Aorta (tissue), 5 donors: ENCODE data around the gene MOCS2. TPM values are rescaled to one million over a fixed set of nuclear protein-coding genes. Genes with fewer than 3 reads are reported as not detected.

Source experiments
- ATAC-seq: fragments of 200-7000 bp; cut with Tn5 transposase; one replicate; pipeline ENCODE4 v1.9.1; 2022; ENCODE audit warnings: moderate library complexity; ENCODE audit not compliant: low FRiP score
- DNase-seq, 2 donors: peaks; one replicate each; pipeline ENCODE4 v3.0.0-alpha.2; 2020
- H3K27ac ChIP-seq, 2 donors: one replicate each; pipeline ENCODE4 v1.5.1; 2013; ENCODE audit warnings: low read length in 2 of 2, mild to moderate bottlenecking in 2 of 2, moderate library complexity in 2 of 2, control low read depth in 1 of 2, inconsistent platforms in 1 of 2, low read depth in 1 of 2
- H3K27me3 ChIP-seq, 2 donors: one replicate each; pipeline ENCODE4 v1.6.1; 2013; ENCODE audit warnings: control low read depth in 1 of 2, low read length in 1 of 2, mild to moderate bottlenecking in 1 of 2, moderate library complexity in 1 of 2; ENCODE audit not compliant: insufficient read depth in 2 of 2, control insufficient read depth in 1 of 2
- H3K36me3 ChIP-seq, 2 donors: one replicate each; pipeline ENCODE4 v1.6.1; 2013; ENCODE audit warnings: control low read depth in 1 of 2, low read length in 1 of 2, mild to moderate bottlenecking in 1 of 2; ENCODE audit not compliant: insufficient read depth in 2 of 2, control insufficient read depth in 1 of 2
- H3K4me1 ChIP-seq, 2 donors: one replicate each; pipeline ENCODE4 v1.6.1; 2013; ENCODE audit warnings: low read length in 2 of 2, control low read depth in 1 of 2, mild to moderate bottlenecking in 1 of 2, moderate library complexity in 1 of 2; ENCODE audit not compliant: insufficient read depth in 2 of 2, control insufficient read depth in 1 of 2
- H3K4me3 ChIP-seq, 2 donors: one replicate each; pipeline ENCODE4 v1.5.1; 2013; ENCODE audit warnings: low read length in 2 of 2, control low read depth in 1 of 2, mild to moderate bottlenecking in 1 of 2
- H3K9me3 ChIP-seq: one replicate; pipeline ENCODE4 v1.6.1; 2013; ENCODE audit warnings: mild to moderate bottlenecking, low read length; ENCODE audit not compliant: control insufficient read depth
- WGBS, 2 donors: extraction: QIAGEN DNeasy Blood & Tissue Kit; methylation state at CpG; one replicate each; pipeline ENCODE4 v1.1.7; 2013; 5-methylcytosine and 5-hydroxymethylcytosine counted together
- intact Hi-C, 2 donors: fragments of 100-400 bp; cut with DNase I; formaldehyde crosslinking; loops; one replicate each; pipeline versions ENCODE4 v1.14.2 to v1.15.0; 2022
- polyA plus RNA-seq, 2 donors: library from polyadenylated mRNA; stranded (reverse); fragments of 200-250 nt; gene quantifications; one replicate each; pipeline ENCODE4 v1.2.3, GENCODE V29; 2013
- total RNA-seq, 2 donors: library from RNA; stranded (reverse); fragmentation: NEBNext Ultra II Directional; extraction: Animal tissue kit (Norgen Biotek cat#: 25700); gene quantifications; one replicate each; pipeline ENCODE4 v1.2.1, GENCODE V29; 2021
- donor health status: healthy with polysubstance abuse.
- donor health status: Bipolar disorder and iron deficiency.
- donor health status: DM: no; HTN: no; CAD: no.
- donor health status: DM: no; HTN: no; CAD: no.
- donor health status: DM: yes; HTN: yes; CAD: no.

MOCS2 gene
- total and polyA plus RNA-seq, 4 donors: 36.5 to 130 (median 53.4) TPM

GRCh38 chr5:53090229-53090628, 19.3 kb downstream of the MOCS2 start:
- intact Hi-C loops: loop anchor here (5.0 to 10.0 kb wide), 2 partner anchors 303 to 305 kb away; partner anchors contain the start of genes ITGA1 (in 2 of the 2) and PELO (in 2 of the 2)
- no peak for ATAC-seq
- Histone ChIP-seq H3K4me1 (peaks cover 0 to 3% of the 10 kb centered on the region in 2 donors), H3K27me3 (no peaks in the 10 kb centered on the region), H3K36me3 (no peaks in the 10 kb centered on the region), H3K27ac (no peak overlapping the region), H3K9me3 (no peaks in the 10 kb centered on the region), H3K4me3 (no peak overlapping the region)
- WGBS, 2 donors: 83 to 86% methylated on average over 5 of the region's 5 CpGs
- no peak for DNase-seq

DNA sequence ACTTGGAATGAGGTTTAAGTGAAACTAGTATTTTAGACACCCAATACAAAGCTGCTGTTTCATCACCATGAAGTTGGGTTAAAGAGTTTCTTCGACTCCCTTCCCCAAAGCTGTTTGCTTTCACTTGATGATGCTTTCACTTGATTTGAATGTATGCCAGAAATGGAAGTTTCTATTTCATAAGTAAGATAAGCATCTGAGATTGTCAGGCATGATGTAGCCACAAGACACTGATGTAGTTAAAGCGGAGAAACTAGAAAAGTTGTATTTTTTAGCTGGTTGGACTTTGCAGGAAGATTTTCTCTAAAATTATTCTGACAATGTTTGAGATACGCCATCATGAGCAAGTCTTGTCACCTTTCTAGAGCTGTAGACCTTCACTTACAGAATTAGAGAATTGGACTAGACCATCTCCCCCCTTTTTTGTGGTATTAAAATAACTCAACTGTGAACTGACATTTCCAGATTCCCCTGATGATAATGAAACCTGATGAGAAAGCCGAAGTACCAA, 20.0 kb downstream of the MOCS2 start:
- Histone ChIP-seq H3K36me3 (no peaks in the 10 kb centered on the region), H3K27ac (no peak overlapping the region), H3K27me3 (no peaks in the 10 kb centered on the region), H3K9me3 (no peaks in the 10 kb centered on the region), H3K4me1 (peaks cover 0 to 3% of the 10 kb centered on the region in 2 donors), H3K4me3 (no peak overlapping the region)
- ATAC-seq (no peak), DNase-seq (no peak)
- 89 to 93% methylated on average over 4 of the region's 4 CpGs for WGBS, 2 donors
- intact Hi-C loops: no loop called here

GRCh38 chr5:53087621-53088121, 21.9 kb downstream of the MOCS2 start:
- no peak for DNase-seq
- Histone ChIP-seq H3K4me3 (no peak overlapping the region), H3K4me1 (peaks cover 0 to 3% of the 10 kb centered on the region in 2 donors), H3K27me3 (no peaks in the 10 kb centered on the region), H3K27ac (no peak overlapping the region), H3K36me3 (no peaks in the 10 kb centered on the region), H3K9me3 (no peaks in the 10 kb centered on the region)
- WGBS, 2 donors: 94% methylated on average over 1 of the region's 1 CpG
- intact Hi-C loops: no loop called here
- no peak for ATAC-seq

- ATAC-seq: no peak
- intact Hi-C loops: no loop called here
- H3K27ac ChIP-seq: no peak overlapping the region
- no peak for DNase-seq
- no peaks in the 10 kb centered on the region for H3K27me3 ChIP-seq
- WGBS, 2 donors: 83 to 96% methylated on average over 1 of the region's 1 CpG
- no peaks in the 10 kb centered on the region for H3K36me3 ChIP-seq
- peaks cover 0 to 1% of the 10 kb centered on the region in 2 donors for H3K4me1 ChIP-seq
- H3K9me3 ChIP-seq: no peaks in the 10 kb centered on the region
- H3K4me3 ChIP-seq: no peak overlapping the region
Observed at GRCh38 chr5:53087171-53087570, 22.4 kb downstream of the MOCS2 start.

DNA sequence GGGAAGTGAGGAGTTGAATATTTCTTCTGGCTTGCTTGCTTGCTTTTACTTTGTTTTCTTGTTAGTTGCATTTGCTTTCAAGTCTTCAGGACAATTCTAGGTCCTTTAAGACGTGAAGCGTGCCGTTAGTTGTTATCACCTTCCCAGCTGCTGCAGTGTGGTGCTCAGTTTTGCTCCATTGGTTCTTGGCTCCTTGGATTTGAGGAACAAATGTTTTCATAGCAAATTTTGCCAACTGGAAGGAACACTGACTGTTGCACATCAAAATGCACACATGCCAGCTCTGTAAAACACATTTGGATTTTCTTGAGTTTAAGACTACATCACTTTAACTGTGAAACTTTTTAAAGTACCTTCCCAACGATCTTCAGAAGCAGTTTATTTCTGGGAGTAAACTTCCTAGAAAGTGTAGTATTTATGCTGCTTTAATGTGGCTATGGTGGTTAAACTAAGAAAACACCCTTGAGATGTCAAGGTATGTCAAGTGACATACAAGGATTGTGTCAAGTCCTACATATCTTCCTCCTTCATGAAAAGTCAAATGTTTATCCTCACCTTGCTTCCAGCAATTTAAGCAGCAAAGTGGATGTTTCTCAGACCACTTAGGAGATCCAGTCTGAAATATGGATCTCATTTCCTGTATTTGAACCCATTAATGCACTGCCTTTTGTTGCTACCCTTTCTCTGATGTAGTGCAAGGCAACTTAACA, 24.9 kb downstream of the MOCS2 start:
- intact Hi-C loops: no loop called here
- DNase-seq (no peak), ATAC-seq (no peak)
- 23 to 33% methylated on average over 4 of the region's 4 CpGs for WGBS, 2 donors
- Histone ChIP-seq H3K4me1 (no peaks in the 10 kb centered on the region), H3K36me3 (no peaks in the 10 kb centered on the region), H3K27ac (no peak overlapping the region), H3K27me3 (no peaks in the 10 kb centered on the region), H3K9me3 (no peaks in the 10 kb centered on the region), H3K4me3 (no peak overlapping the region)

DNA sequence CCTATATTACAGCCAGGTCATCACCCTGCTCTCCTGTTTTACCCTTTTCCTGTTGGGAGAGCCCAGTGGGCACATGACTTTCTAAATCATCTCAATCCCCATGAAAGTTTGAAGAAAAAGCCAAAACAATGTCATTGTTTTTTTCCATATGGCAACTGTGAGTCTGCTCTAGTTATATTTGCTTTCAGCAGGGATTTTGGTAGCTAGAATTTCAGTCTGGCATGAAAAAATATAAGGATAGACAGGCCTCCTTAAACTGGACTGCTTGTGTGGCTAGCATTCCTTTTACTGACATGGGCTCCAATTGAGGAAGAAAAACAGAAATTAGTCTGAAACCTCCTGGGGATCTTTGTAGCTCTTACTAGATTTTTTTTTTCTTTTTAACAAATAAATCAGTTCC, 25.6 kb downstream of the MOCS2 start:
- H3K27me3 ChIP-seq: no peaks in the 10 kb centered on the region
- H3K4me3 ChIP-seq: no peak overlapping the region
- no peak for ATAC-seq
- H3K9me3 ChIP-seq: no peaks in the 10 kb centered on the region
- H3K4me1 ChIP-seq: no peaks in the 10 kb centered on the region
- intact Hi-C loops: no loop called here
- no peaks in the 10 kb centered on the region for H3K36me3 ChIP-seq
- no peak for DNase-seq
- no peak overlapping the region for H3K27ac ChIP-seq

DNA sequence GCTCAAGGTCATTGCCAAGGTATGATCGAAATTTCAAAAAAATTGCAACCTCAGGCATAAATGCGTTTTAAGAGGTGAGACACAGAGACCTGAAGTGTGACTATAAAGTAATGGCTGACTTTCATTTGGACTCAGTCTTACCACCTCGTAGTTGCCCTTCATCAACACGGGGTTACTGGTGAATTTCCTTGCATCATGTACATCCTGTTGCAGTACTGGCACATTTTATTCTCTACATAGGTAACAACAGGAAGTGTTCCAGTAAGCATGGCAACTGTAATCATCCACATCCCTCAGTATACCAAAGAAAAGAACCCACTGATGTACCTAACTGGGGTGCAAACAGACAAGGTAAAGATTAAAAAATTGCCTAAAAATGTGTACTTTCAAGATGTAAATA, 29.3 kb downstream of the MOCS2 start:
- no peaks in the 10 kb centered on the region for H3K9me3 ChIP-seq
- H3K4me1 ChIP-seq: no peaks in the 10 kb centered on the region
- H3K4me3 ChIP-seq: no peak overlapping the region
- ATAC-seq (no peak), DNase-seq (no peak)
- intact Hi-C loops: no loop called here
- H3K27me3 ChIP-seq: no peaks in the 10 kb centered on the region
- H3K36me3 ChIP-seq: no peaks in the 10 kb centered on the region
- 86 to 93% methylated on average over 4 of the region's 4 CpGs for WGBS, 2 donors
- H3K27ac ChIP-seq: no peak overlapping the region

GRCh38 chr5:53076014-53076583, 33.5 kb downstream of the MOCS2 start:
- WGBS, 2 donors: 54 to 60% methylated on average over 2 of the region's 2 CpGs
- DNase-seq (no peak), ATAC-seq (no peak)
- no peaks in the 10 kb centered on the region for H3K4me1 ChIP-seq
- intact Hi-C loops: no loop called here
- H3K4me3 ChIP-seq: no peak overlapping the region
- H3K27ac ChIP-seq: no peak overlapping the region
- H3K27me3 ChIP-seq: no peaks in the 10 kb centered on the region
- no peaks in the 10 kb centered on the region for H3K9me3 ChIP-seq
- H3K36me3 ChIP-seq: no peaks in the 10 kb centered on the region

DNA sequence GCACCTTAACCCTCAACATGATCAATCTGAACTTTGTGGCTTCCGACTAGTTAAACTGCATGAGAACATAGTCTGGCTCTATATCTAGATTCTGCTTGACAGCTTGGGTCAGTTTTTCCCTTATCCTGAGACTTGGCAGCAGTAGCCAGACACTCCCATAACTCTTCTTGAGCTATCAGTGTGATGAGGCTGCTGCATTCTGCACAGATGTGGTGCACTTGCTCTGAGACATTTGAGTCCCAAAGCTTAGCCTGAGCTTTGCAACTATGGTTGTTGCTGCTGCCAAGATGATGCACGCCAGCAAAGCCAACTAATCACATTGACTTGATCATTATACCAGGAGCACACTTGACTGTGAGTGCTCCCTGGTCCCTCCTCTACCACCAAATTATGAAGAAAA, 36.2 kb downstream of the MOCS2 start:
- H3K27ac ChIP-seq: no peak overlapping the region
- WGBS, 2 donors: 73 to 77% methylated on average over 2 of the region's 2 CpGs
- H3K4me1 ChIP-seq: no peaks in the 10 kb centered on the region
- no peaks in the 10 kb centered on the region for H3K9me3 ChIP-seq
- no peaks in the 10 kb centered on the region for H3K27me3 ChIP-seq
- no peak overlapping the region for H3K4me3 ChIP-seq
- no peaks in the 10 kb centered on the region for H3K36me3 ChIP-seq
- intact Hi-C loops: no loop called here
- no peak for ATAC-seq
- DNase-seq: no peak
